NCI-H1417 (cell line): ENCODE results near the gene TBX1.

Experiments
- DNase-seq, 3 experiments: peaks; one replicate each; lab custom pipeline; 2025; lab: John Stamatoyannopoulos, UW

TBX1 gene

GRCh38 chr22:19753996-19754700, 6.4 kb upstream of the TBX1 start:
- no peak for DNase-seq

GRCh38 chr22:19754701-19755144, 5.9 kb upstream of the TBX1 start:
- no peak for DNase-seq

- no peak for DNase-seq
These were observed 5.3 kb upstream of the TBX1 start for GRCh38 chr22:19755145-19755710.

GRCh38 chr22:19755722-19756287, 4.8 kb upstream of the TBX1 start:
- no peak for DNase-seq

DNA sequence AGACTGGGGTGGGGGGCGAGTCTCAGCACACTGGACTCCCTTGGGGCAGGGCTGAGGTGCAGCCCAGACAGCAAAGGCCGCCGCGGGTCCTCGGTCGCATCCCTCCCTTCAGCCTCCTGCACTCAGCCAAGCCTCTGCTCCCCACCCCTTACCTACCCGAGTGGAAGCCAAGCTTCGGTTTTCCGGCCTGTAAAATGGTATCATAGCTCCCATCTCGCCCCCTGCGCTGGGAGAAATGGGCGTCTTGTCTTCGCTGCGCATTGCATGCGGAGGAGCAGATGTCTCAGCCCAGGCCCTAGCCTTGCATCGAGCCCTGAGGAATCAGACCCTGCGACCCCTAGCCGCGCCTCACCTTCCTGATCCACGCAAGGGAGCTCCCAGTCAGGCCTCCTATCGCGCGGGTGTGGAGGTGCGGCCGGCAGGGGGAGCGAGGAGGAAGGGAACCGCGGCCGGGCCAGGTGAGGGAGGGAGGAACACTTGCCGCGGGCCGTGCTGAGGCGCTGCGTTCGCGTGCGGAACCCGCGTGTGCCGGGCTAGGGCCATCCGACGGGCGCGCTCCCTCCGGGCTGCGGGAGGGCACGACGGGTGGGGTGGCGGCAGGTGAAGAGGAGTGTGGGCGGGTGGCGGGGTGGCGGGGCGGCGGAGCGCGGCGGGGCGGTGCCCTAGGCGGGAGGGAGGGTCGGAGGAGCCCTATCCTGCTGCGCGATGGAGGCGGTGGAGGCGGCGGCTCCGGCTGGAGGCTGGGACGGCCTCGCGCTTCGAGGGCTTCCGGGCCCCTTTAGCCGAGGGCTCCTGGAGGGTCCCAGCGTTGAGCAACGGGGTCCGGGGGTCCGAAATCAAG, 4.1 kb upstream of the TBX1 start:
- peak in 1 of 3 experiments; percentile 37 for DNase-seq

DNA sequence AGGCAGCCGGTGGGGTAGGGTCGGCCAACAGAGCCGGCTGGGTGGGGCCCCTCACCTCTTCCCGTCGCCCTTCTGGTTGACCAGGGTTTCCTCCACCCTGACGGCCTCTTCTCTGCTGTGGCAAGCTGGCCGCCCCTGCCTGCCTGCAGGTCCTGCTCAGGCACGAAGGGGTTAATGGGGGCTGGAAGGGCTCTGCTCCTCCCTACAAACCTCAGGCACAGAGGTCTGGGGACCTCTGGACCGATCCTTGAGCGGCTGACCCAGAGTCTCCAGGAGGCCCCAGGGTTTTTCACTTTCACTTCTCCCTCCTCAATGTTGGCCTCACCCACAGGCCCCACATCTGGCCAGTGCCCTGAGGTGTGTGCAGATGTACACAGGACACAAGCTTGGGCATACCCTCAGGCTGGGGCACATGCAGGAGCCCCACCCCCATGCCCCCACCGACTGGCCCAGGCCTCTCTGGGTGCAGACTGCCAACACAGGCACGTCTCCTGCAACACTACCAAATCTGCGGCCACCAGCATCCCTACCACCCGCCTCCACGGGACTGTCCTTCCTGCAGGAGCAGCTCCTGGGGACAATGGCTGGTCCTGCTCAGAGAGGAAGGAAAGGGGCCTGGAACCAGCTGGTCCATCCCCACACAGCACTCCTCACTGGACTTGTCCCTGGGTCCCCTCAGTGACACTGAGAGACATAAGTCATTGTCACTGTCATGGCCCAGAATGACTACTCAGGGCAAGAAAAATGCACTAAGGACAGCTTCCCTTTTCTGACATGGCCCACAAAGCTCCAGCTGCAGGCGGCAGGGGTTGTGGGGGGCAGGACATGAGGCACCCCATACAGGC, 3.2 kb upstream of the TBX1 start:
- DNase-seq = no peak

GRCh38 chr22:19757985-19758895, 2.3 kb upstream of the TBX1 start:
- DNase-seq = no peak

GRCh38 chr22:19758896-19759426, 1.6 kb upstream of the TBX1 start:
- DNase-seq = no peak

DNA sequence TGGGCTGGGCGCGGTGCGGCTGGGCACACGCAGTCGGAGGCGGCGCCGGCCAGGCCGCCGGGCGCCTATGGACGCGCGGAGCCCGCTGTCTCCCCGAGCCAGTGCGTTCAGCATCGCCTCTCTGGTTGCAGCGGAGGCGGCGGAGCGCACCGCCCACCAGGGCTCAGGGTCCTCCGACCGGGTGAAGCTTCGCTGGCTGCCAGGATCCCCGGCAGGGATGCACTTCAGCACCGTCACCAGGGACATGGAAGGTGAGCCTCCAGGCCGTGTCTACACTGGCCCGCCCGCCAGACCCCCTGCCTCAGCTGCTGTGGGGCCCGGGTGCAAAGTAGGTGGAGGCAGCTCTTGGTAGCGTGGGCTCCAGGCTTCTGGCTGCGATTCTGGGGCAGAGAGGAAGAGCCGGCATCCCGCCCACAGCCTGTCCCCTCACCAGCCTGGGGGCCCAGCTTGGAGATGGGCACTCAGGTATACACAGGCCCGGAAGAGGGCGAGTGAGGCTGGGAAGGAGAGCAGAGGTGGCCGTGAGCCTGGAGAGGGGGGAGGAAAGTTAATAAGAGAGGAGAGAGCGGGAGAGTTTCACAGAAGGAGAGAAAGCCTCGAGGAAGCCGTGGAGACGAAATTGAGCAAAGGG, 1.0 kb upstream of the TBX1 start:
- no peak for DNase-seq

DNA sequence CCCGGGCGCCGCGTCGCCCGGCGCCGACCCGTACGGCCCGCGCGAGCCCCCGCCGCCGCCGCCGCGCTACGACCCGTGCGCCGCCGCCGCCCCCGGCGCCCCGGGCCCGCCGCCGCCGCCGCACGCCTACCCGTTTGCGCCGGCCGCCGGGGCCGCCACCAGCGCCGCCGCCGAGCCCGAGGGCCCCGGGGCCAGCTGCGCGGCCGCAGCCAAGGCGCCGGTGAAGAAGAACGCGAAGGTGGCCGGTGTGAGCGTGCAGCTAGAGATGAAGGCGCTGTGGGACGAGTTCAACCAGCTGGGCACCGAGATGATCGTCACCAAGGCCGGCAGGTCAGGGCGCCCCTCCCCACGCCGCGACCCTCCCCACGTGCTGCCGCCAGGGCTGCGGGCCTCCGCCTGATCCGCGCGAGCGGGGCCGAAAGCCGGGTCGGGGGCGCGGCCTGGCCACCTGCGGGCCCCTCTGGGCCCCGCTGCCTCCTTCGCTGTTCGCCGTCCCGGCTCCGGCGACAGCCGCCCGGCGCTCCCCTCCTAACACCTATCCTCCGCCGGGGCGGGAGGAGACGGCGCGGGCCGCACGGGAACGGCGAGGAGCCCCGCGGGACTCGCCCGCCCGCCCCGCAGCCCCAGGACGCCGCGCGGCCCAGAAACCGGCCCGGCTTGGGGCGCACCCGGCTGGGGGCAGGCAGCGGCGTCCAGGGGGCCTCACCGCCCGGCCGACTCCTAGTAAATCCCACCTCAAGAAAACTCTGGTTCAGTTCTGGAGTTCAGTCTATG, 560 bp downstream of the TBX1 start:
- peak in 2 of 3 experiments; percentile 24 to 28 for DNase-seq

DNA sequence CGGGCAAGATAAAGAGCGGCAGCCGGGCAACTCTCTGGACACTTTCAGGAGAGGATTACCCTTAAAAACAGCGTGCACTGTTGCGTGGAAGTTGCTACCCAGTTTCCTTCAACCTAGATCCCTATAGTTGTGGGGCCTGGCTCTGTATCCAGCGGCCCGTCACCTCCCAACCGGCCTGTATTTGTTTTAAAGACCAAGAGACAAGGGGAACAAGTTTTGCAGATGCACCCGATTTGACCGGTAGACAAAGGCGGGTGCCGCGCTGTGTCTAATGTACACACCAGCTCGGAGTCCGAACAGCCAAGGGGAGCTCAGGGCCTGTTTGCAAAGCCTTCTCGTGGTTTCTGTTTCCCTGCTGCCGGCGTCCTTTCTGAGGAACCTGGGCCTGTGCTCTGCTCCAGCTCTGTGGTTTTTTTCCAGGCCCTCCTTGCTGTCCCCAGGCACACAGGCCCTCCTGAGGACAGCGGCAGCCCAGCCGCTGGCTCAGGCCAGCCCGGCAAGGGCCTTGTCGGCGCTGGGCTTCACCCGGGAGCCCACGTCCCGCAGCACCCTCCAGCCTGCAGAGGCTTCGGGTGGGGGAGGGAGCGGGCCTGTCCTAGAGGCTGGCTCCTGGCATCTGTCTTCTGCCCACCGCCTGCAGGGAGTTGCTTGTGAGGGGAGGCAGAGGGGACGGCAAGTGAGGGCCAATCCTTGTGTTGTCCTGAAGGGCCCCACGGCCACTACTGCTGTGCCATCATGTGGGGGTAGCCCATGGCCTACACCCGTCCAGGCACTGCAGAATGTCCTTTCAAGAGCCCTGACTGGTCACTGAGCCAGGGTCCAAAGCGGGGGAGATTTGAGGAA, 1.4 kb downstream of the TBX1 start:
- peak in 1 of 3 experiments; percentile 8 for DNase-seq

GRCh38 chr22:19762568-19763457, 2.2 kb downstream of the TBX1 start:
- DNase-seq = no peak

- DNase-seq = no peak
These were observed 3.1 kb downstream of the TBX1 start for GRCh38 chr22:19763458-19764298.

GRCh38 chr22:19764299-19764593, 3.7 kb downstream of the TBX1 start:
- DNase-seq = no peak

DNA sequence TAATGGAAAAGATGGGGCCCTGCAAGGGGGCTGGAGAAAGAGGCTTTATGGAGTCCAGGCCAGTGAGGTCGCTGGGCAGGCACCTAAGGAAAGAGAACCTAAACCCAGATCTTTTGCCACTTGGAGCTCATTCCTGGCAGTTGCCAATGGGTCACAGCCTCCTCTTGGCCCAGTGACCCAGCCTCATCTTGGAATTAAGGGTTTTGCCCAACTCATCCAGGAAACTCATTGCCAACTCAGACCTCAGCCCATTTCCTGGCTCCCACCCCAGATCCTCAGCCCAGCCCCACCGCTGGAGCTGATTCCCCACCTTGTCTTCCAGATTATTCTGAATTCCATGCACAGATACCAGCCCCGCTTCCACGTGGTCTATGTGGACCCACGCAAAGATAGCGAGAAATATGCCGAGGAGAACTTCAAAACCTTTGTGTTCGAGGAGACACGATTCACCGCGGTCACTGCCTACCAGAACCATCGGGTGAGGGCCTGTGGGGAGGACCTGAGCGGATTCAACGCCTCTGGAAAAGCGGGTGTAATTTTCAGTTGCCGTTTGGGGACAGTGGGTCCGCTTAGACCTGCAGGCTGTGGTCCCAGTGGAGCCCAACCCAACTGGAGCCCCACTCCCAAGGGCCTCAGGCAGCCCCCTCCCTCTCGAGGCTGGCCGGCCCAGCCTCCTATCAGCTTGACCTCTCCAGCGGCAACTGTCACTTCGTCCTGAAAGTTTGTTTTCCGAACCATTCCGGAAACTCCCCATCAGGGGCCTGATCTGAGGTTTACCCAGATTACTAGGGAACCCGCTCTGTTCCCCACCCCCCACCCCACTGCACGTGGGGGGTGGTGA, 4.3 kb downstream of the TBX1 start:
- no peak for DNase-seq
